ENCODE results near the gene MBOAT2.

Gene MBOAT2

DNA sequence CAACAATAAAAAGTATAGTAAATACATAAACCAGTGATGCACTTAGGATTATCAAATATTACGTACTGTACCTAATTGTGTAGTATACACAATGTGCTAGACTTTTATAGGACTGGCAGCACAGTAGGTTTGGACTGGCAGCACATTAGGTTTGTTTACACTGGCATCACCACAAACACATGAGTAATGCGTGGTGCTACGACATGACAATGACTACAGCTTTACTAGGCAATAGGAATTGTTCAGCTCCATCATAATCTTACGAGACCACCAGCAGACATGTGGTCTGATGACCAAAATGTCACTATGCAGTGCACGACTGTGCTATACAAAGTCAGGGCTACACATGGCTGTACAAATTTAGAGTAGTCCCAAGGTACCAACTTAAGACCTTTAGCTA, 2.3 kb downstream of the MBOAT2 start:
- no peak overlapping the region for H3K4me2 ChIP-seq (ENCODE audit: low read length)
- H3K9me3 ChIP-seq (ENCODE audit: insufficient read depth, low read length): no peaks in the 10 kb centered on the region
- no peaks in the 10 kb centered on the region for H3K27me3 ChIP-seq (ENCODE audit: low read depth, low read length)
- no peaks in the 10 kb centered on the region for H3K4me1 ChIP-seq (ENCODE audit: low read length)
- no peak overlapping the region for H2AFZ ChIP-seq (ENCODE audit: low read depth, low read length)
- no peak overlapping the region for H3K27ac ChIP-seq (ENCODE audit: low read length)
- H3K79me2 ChIP-seq (ENCODE audit: low read length): no peaks in the 10 kb centered on the region
- H3K36me3 ChIP-seq (replicated peaks; ENCODE audit: low read depth, low read length): no peaks in the 10 kb centered on the region
- H3K9ac ChIP-seq (ENCODE audit: low read length): no peak overlapping the region
- no peaks in the 10 kb centered on the region for H4K20me1 ChIP-seq (ENCODE audit: insufficient read depth, low read length)
- TF ChIP-seq, protein P1, sequence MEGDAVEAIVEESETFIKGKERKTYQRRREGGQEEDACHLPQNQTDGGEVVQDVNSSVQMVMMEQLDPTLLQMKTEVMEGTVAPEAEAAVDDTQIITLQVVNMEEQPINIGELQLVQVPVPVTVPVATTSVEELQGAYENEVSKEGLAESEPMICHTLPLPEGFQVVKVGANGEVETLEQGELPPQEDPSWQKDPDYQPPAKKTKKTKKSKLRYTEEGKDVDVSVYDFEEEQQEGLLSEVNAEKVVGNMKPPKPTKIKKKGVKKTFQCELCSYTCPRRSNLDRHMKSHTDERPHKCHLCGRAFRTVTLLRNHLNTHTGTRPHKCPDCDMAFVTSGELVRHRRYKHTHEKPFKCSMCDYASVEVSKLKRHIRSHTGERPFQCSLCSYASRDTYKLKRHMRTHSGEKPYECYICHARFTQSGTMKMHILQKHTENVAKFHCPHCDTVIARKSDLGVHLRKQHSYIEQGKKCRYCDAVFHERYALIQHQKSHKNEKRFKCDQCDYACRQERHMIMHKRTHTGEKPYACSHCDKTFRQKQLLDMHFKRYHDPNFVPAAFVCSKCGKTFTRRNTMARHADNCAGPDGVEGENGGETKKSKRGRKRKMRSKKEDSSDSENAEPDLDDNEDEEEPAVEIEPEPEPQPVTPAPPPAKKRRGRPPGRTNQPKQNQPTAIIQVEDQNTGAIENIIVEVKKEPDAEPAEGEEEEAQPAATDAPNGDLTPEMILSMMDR (IDR thresholded peaks at IDR 0.05; ENCODE audit: low read depth, low read length): no peak
- no peak for TF ChIP-seq EZH2phosphoT487 (IDR thresholded peaks at IDR 0.05; ENCODE audit: low read depth)
- H3K4me3 ChIP-seq (ENCODE audit: low read length): no peak overlapping the region

DNA sequence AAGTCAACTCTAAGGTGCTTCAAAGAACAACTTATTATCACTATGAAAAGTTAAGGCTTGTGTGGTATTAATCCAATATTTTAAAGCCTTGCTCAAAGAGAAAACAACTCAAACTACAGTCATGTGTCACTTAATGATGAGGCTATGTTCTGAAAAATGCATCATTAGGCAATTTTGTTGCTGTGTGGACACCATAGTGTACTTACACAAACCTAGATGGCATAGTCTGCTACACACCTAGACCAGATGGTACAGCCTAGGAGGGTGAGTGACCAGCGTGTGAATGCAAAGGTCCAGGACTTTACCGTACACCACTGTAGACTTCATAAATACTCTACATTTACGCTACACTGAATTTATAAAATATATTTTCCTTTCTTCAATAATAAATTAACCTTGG, 3.0 kb downstream of the MBOAT2 start:
- H3K79me2 ChIP-seq (ENCODE audit: low read length): no peaks in the 10 kb centered on the region
- H3K4me3 ChIP-seq (ENCODE audit: low read length): no peak overlapping the region
- no peak overlapping the region for H2AFZ ChIP-seq (ENCODE audit: low read depth, low read length)
- TF ChIP-seq, protein P1 (IDR thresholded peaks at IDR 0.05; ENCODE audit: low read depth, low read length): no peak
- TF ChIP-seq EZH2phosphoT487 (IDR thresholded peaks at IDR 0.05; ENCODE audit: low read depth): no peak
- H3K4me1 ChIP-seq (ENCODE audit: low read length): no peaks in the 10 kb centered on the region
- no peak overlapping the region for H3K27ac ChIP-seq (ENCODE audit: low read length)
- no peak overlapping the region for H3K9ac ChIP-seq (ENCODE audit: low read length)
- no peaks in the 10 kb centered on the region for H4K20me1 ChIP-seq (ENCODE audit: insufficient read depth, low read length)
- H3K4me2 ChIP-seq (ENCODE audit: low read length): no peak overlapping the region
- no peaks in the 10 kb centered on the region for H3K9me3 ChIP-seq (ENCODE audit: insufficient read depth, low read length)
- no peaks in the 10 kb centered on the region for H3K27me3 ChIP-seq (ENCODE audit: low read depth, low read length)
- H3K36me3 ChIP-seq (replicated peaks; ENCODE audit: low read depth, low read length): no peaks in the 10 kb centered on the region

DNA sequence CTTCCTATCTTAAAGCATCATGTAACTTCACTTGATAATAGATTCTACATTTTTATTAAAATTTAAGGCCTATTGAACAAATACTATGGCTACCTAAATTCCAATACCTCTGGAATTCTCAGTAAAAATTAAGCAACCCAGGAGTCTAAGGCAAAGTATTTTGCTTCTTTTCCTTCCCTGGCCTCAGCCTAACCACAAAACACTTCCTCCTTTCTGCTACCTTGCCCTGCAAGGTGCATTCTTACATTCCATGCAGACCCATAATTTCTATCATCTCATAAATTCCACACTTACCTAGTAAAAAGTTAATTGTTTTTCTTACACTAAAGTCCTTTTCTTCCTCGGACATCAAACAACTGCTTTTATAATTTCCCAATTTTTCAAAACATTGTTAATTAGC, 3.7 kb downstream of the MBOAT2 start:
- no peak overlapping the region for H3K4me2 ChIP-seq (ENCODE audit: low read length)
- no peak overlapping the region for H3K27ac ChIP-seq (ENCODE audit: low read length)

DNA sequence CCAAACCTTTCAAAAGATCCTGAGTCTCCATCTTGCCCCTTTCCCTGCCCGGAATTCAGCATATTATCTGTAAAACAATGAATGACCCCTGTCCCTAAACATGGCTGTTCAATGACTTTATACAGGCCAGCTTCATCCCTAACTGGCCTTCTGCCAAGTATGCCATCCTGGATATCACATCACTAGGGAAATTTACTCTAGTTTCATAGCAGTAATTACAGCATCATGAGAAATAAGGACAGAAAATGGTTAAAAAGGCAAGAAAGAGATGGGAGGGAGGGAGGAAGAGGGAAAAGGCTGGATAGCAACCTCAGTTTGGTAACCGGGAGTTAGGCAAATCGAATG, 4.4 kb downstream of the MBOAT2 start:
- Histone ChIP-seq H3K79me2 (ENCODE audit: low read length) (no peaks in the 10 kb centered on the region), H4K20me1 (ENCODE audit: insufficient read depth, low read length) (no peaks in the 10 kb centered on the region), H3K36me3 (replicated peaks; ENCODE audit: low read depth, low read length) (no peaks in the 10 kb centered on the region), H3K9ac (ENCODE audit: low read length) (no peak overlapping the region), H3K4me3 (ENCODE audit: low read length) (no peak overlapping the region), H3K27ac (ENCODE audit: low read length) (no peak overlapping the region), H3K4me1 (ENCODE audit: low read length) (no peaks in the 10 kb centered on the region), H3K27me3 (ENCODE audit: low read depth, low read length) (no peaks in the 10 kb centered on the region), H3K9me3 (ENCODE audit: insufficient read depth, low read length) (no peaks in the 10 kb centered on the region), H2AFZ (ENCODE audit: low read depth, low read length) (no peak overlapping the region), H3K4me2 (ENCODE audit: low read length) (no peak overlapping the region)
- no peak for TF ChIP-seq EZH2phosphoT487 (IDR thresholded peaks at IDR 0.05; ENCODE audit: low read depth)
- TF ChIP-seq, protein P1 (IDR thresholded peaks at IDR 0.05; ENCODE audit: low read depth, low read length): no peak

More for the DNA sequence above, 3.7 kb downstream of the MBOAT2 start:
- Histone ChIP-seq H3K4me3 (ENCODE audit: low read length) (no peak overlapping the region), H3K9me3 (ENCODE audit: insufficient read depth, low read length) (no peaks in the 10 kb centered on the region), H3K9ac (ENCODE audit: low read length) (no peak overlapping the region), H3K4me1 (ENCODE audit: low read length) (no peaks in the 10 kb centered on the region), H3K79me2 (ENCODE audit: low read length) (no peaks in the 10 kb centered on the region), H3K36me3 (replicated peaks; ENCODE audit: low read depth, low read length) (no peaks in the 10 kb centered on the region), H2AFZ (ENCODE audit: low read depth, low read length) (no peak overlapping the region), H3K27me3 (ENCODE audit: low read depth, low read length) (no peaks in the 10 kb centered on the region), H4K20me1 (ENCODE audit: insufficient read depth, low read length) (no peaks in the 10 kb centered on the region)
- TF ChIP-seq, protein P1 (IDR thresholded peaks at IDR 0.05; ENCODE audit: low read depth, low read length): no peak
- TF ChIP-seq EZH2phosphoT487 (IDR thresholded peaks at IDR 0.05; ENCODE audit: low read depth): no peak

Measured in OCI-LY3 (cell line).